ENCODE data around the gene CFAP70.
A peak's percentile ranks its signal among the peaks of the same experiment; 100 is the strongest.
"Not testable (repeated sequence)": the region's sequence is repeated elsewhere in the genome, so short reads cannot be mapped to it uniquely, and the experiment has no call there.

Gene CFAP70

DNA sequence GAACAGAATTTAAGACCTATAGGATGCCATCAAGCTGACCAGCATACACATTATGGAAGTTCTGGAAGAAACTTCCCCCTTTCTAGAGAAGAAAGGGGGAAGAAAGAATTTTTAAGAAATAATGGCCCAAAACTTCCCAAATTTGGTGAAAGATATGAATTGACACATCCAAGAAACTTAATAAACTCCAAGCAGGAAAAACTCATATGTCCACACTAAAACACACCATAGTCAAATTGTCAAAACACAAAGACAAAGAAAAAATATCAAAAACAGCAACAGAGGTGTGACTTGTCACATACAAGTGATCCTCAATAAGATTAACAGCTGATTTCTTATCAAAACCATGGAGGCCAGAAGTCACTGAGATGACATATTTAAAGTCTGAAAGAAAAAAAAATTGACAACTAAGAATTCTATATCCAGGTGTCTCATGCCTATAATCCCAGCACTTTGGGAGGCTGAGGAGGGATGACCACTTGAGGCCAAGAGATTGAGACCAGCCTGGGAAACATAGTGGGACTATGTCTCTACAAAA, 52.4 kb downstream of the CFAP70 start:
- ATAC-seq (no peak), DNase-seq (no peak)
- Mint-ChIP-seq H3K9me3 (peaks cover 23% of the 10 kb centered on the region in 2 donors), H3K27me3 (no peaks in the 10 kb centered on the region), H3K4me1 (no peaks in the 10 kb centered on the region), H3K27ac (no peak overlapping the region), H3K4me3 (no peak overlapping the region)

DNA sequence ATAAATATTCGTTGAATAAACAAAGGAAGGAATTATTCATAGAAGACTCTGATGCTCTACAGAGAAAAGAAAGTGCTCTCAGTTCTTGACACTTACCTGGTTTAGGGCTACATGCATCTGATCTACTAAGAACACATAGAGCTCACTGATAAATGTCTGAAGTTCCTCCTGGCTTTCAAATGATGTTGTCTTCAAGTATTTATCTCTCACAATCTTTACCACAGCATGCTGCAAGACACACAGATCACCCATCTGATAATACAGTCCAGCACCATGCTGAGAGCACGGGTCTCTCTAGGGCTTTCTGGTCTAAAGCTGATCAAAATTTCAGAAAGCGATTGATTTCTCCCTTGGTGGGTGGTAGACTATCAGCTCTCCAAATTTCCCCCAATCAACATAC, 61.7 kb downstream of the CFAP70 start:
- DNase-seq, result no peak
- no peak for ATAC-seq
- Mint-ChIP-seq H3K9me3 (no peaks in the 10 kb centered on the region), H3K27me3 (no peaks in the 10 kb centered on the region), H3K27ac (no peak overlapping the region), H3K4me3 (no peak overlapping the region), H3K4me1 (no peaks in the 10 kb centered on the region)

DNA sequence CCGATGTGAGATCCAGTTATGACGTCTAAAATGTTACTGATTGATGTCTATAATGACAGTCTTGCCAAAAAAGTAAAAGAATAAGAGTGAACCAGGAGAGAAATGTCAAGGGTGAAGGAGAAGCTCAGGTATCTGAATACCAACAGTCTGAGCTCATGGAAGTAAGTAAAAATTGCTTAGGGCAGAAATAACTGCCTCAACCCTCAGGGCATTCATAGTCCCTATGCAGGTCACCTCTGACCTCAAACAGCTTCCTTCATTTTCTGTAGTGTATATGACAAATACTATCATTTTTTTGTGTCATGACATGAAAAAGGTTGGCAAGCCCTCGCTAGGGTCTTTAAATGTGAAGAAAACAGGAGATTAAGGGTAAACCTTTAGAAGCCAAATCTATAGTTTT, 65.2 kb downstream of the CFAP70 start:
- no peak overlapping the region for H3K4me3 Mint-ChIP-seq
- H3K27ac Mint-ChIP-seq, result no peak overlapping the region
- H3K9me3 Mint-ChIP-seq, result peaks cover 0 to 10% of the 10 kb centered on the region in 2 donors
- no peak for ATAC-seq
- no peaks in the 10 kb centered on the region for H3K4me1 Mint-ChIP-seq
- H3K27me3 Mint-ChIP-seq, result no peaks in the 10 kb centered on the region
- no peak for DNase-seq

DNA sequence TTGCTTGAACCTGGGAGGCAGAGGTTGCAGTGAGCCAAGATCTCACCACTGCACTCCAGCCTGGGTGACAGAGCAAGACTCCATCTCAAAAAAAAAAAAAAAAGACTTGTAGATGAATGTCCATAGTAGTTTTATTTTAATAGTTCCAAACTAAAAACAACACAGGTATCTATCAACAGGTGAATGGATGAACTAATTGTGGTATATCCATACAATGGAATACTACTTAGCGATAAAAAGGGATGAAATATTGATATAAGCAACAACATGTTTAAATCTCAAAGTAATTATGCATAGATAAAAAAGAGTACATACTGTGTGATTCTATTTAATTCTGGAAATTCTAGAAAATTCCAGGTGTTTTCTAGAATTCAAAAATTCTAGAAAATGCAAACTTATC, 68.7 kb downstream of the CFAP70 start:
- ATAC-seq (no peak), DNase-seq (no peak)
- no peaks in the 10 kb centered on the region for H3K4me1 Mint-ChIP-seq
- no peaks in the 10 kb centered on the region for H3K27me3 Mint-ChIP-seq
- H3K4me3 Mint-ChIP-seq, result no peak overlapping the region
- no peak overlapping the region for H3K27ac Mint-ChIP-seq
- H3K9me3 Mint-ChIP-seq, result peaks cover 0 to 10% of the 10 kb centered on the region in 2 donors

DNA sequence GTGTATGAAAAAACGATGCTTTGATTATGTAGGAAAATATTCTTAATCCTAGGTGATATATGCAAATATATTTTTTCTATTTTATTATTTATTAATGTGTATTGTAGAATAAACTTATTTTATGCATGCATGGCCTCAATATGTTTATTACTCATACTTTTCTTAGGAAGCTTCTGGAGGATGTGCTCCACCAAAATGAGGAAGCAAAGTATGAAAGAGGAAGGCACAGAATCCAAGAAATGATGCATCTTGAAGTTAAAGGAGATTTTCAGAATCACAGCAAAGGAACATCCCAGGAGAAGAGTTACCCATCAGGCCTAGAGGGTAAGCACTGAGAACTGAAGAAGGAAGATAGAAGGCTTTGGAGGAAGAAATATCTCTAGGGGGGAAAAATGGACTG, 71.2 kb downstream of the CFAP70 start:
- ATAC-seq (no peak), DNase-seq (no peak)
- H3K4me1 Mint-ChIP-seq, result no peaks in the 10 kb centered on the region
- no peak overlapping the region for H3K27ac Mint-ChIP-seq
- peaks cover 0 to 10% of the 10 kb centered on the region in 2 donors for H3K9me3 Mint-ChIP-seq
- no peaks in the 10 kb centered on the region for H3K27me3 Mint-ChIP-seq
- no peak overlapping the region for H3K4me3 Mint-ChIP-seq

DNA sequence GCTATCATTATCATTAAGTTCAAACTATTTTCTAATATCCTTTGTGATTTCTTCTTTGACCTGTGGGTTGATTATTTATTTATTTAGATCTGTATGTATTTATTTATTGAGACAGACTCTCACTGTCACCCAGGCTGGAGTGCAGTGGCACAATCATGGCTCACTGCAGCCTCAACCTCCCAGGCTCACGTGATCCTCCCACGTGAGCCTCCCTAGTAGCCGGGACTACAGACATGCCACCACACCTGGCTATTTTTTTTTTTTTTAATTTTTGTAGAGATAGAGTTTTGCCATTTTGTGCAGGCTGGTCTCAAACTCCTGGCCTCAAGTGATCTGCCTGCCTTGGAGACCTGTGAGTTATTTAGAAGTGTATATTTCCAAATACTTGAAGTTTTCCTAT, 77.6 kb downstream of the CFAP70 start:
- no peaks in the 10 kb centered on the region for H3K4me1 Mint-ChIP-seq
- H3K27me3 Mint-ChIP-seq, result no peaks in the 10 kb centered on the region
- DNase-seq (no peak), ATAC-seq (no peak)
- H3K4me3 Mint-ChIP-seq, result no peak overlapping the region
- H3K9me3 Mint-ChIP-seq, result no peaks in the 10 kb centered on the region
- no peak overlapping the region for H3K27ac Mint-ChIP-seq

DNA sequence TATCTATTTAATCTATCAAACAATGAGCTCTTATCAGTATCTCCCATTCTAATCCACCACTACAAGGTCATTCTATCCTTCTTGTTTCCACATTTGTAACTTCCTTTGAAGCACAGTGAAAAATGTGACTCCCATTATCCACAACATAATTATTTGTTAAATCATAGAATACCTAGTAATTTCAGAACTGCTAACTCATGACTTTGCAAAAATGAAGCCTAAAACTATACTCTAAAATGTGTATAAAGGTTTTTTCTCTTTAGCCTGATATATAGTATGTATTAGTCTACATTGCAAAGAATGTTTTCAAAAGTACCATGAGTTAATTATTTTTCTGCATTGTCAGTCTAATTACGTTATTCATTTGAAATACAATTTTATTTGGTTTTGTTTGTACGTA, 94.2 kb downstream of the CFAP70 start:
- no peak for DNase-seq
- no peaks in the 10 kb centered on the region for H3K9me3 Mint-ChIP-seq
- no peak overlapping the region for H3K27ac Mint-ChIP-seq
- H3K4me1 Mint-ChIP-seq, result peaks cover 6% of the 10 kb centered on the region
- no peak for ATAC-seq
- H3K4me3 Mint-ChIP-seq, result no peak overlapping the region
- no peaks in the 10 kb centered on the region for H3K27me3 Mint-ChIP-seq

DNA sequence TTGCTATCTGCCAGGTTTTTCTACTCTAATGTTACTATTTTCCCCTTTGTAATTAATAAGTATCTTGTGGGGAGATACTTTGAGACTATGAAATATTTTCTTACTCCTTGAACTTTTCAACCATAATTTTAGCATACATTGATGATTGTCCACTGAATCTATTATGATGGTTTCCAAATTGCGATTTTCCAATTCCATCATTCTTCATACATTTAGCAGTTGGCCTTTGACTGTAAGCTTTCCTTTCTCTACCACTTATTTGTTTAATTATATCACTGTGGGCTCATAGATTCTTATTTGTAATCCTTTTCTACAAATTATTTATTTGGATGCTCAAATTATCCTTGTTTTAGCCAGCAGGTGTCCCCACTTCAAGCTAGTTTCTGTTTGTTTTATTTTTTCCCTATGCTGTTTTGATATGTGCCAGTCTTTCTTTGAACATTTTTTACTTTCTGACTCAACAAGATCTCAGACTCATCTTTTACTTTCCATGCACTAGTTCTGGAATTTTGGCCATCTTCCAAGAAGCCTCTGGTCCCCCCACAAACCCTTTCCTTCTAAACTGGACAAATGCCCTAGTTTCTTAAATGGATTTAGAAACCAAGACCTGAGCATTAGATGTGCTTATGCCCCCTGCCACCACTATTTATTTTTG, 94.8 kb downstream of the CFAP70 start:
- no peaks in the 10 kb centered on the region for H3K9me3 Mint-ChIP-seq
- H3K4me3 Mint-ChIP-seq, result no peak overlapping the region
- H3K4me1 Mint-ChIP-seq, result peaks cover 6% of the 10 kb centered on the region
- H3K27me3 Mint-ChIP-seq, result no peaks in the 10 kb centered on the region
- DNase-seq, result no peak
- ATAC-seq, result no peak
- H3K27ac Mint-ChIP-seq, result no peak overlapping the region

DNA sequence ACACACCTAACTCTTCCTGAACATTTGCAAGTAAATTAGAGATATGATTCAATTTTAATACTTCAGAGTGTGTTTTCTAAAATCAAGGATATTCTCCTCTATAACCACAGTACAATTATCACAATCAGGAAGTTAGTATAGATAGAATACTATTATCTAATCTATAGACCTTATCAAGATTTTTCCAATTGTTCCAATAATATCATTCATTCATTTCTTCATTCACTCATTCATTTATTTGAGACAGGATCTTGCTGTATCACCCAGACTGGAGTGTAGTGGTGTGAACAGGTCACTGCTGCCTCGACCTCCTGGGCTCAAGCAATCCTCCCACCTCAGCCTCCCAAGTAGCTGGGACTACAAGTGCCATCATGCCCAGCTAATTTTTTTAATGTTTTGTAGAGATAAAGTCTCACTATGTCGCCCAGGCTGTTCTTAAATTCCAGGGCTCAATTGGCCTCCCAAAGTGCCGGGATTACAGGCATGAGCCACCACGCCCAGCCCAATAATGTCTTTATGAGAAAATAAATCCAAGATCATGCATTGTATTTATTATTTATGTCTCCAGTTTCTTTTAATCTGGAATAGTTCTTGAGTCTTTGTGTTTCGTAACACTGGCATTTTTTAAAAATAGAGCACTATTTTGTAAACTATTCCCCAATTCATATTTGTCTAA, 95.6 kb downstream of the CFAP70 start:
- ATAC-seq (no peak), DNase-seq (no peak)
- H3K27ac Mint-ChIP-seq, result no peak overlapping the region

DNA sequence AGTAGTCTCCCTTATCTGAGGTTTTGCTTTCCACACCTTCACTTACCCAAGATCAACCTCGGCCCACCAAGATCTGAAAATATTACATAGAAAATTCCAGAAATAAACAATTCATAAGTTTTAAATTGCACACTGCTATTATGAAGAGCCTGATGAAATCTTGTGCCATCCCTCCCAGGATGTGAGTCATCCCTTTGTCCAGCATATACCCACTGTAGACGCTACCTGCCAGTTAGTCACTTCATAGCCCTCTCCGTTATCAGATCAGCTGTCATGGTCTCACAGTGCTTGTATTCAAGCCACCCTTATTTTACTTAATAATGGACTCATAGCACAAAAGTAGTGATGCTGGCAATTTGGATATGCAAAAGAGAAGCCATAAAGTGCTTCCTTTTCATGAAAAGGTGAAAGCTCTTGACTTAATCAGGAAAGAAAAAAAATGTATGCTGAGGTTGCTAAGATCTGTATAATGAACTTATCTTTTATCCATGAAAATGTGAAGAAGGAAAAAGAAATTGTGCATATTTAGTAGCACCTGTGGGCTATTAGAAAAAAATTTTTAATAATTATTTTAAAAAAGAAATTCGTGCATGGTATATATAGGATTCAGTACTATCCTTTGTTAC, 96.4 kb downstream of the CFAP70 start:
- Mint-ChIP-seq H3K4me1 (peaks cover 6% of the 10 kb centered on the region), H3K27ac (peak overlapping the region; percentile 94 to 96), H3K9me3 (no peaks in the 10 kb centered on the region), H3K4me3 (no peak overlapping the region), H3K27me3 (no peaks in the 10 kb centered on the region)
- DNase-seq (peak in 1 of 2 donors; percentile 43), ATAC-seq (peak; percentile 97)

More for the DNA sequence above, 95.6 kb downstream of the CFAP70 start:
- peaks cover 6% of the 10 kb centered on the region for H3K4me1 Mint-ChIP-seq
- H3K27me3 Mint-ChIP-seq, result no peaks in the 10 kb centered on the region
- no peaks in the 10 kb centered on the region for H3K9me3 Mint-ChIP-seq
- H3K4me3 Mint-ChIP-seq, result no peak overlapping the region

DNA sequence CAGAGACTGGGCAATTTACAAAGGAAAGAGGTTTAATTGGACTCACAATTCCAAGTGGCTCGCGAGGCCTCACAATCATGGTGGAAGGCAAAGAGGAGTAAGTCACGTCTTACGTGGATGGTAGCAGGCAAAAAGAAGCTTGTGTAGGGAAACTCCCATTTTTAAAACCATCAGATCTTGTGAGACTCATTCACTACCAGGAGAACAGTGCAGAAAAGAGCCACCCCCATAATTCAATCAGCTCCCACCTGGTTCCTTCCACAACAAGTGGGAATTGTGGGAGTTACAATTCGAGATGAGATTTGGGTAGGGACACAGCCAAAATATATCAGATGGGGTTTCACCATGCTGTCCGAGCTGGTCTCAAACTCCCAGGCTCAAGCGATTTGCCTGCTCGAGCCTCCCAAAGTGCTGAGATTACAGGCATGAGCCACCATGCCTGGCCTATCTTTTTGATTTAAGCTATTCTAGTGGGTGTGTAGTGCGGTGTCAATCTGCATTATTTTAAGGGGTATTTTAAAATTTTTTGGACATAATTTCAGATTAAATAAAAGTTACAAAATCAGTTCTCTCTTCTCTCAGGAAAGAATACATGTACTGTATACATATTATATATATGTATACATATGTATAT, 97.2 kb downstream of the CFAP70 start:
- no peaks in the 10 kb centered on the region for H3K27me3 Mint-ChIP-seq
- peaks cover 6% of the 10 kb centered on the region for H3K4me1 Mint-ChIP-seq
- H3K27ac Mint-ChIP-seq, result peak overlapping the region; percentile 59 to 90
- ATAC-seq (no peak), DNase-seq (no peak)
- no peak overlapping the region for H3K4me3 Mint-ChIP-seq
- H3K9me3 Mint-ChIP-seq, result no peaks in the 10 kb centered on the region

DNA sequence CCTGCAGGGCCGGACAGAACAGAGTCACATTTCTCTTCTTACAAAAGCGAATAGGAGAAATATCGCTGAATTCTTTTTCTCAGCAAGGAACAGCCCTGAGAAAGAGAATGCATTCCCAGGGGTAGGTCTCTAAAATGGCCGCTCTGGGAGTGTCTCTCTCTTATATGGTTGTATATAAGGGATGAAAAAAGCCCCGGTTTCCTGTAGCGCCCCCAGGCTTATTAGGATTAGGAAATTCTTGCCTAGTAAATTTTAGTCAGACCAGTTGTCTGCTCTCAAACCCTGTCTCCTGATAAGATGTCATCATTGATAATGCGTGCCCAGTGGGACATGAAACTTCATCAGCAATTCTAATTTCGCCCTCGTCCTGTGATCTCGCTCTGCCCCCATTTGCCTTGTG, 100.1 kb downstream of the CFAP70 start:
- not testable (repeated sequence) for H3K27ac Mint-ChIP-seq, H3K27me3 Mint-ChIP-seq, ATAC-seq, H3K9me3 Mint-ChIP-seq, DNase-seq, H3K4me3 Mint-ChIP-seq
- peaks cover 11% of the 10 kb centered on the region for H3K4me1 Mint-ChIP-seq

DNA sequence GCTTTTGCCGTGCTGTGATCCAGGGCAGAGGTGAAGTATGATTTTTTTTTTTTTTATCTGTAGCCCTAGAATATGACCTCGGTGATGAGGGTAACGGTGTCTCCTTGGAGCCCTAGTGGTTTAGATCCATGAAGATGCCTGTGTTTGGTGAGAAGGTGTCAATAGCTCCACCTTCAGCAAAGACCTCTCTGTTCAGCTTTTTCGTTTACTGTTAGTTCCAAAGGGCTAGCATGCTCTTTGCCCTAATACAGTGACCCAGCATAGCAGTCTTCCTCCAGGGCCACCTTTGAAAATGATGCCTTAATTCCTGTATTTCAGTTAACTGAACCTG, 105.5 kb downstream of the CFAP70 start:
- H3K27ac Mint-ChIP-seq, result peak overlapping the region; percentile 96 to 99

DNA sequence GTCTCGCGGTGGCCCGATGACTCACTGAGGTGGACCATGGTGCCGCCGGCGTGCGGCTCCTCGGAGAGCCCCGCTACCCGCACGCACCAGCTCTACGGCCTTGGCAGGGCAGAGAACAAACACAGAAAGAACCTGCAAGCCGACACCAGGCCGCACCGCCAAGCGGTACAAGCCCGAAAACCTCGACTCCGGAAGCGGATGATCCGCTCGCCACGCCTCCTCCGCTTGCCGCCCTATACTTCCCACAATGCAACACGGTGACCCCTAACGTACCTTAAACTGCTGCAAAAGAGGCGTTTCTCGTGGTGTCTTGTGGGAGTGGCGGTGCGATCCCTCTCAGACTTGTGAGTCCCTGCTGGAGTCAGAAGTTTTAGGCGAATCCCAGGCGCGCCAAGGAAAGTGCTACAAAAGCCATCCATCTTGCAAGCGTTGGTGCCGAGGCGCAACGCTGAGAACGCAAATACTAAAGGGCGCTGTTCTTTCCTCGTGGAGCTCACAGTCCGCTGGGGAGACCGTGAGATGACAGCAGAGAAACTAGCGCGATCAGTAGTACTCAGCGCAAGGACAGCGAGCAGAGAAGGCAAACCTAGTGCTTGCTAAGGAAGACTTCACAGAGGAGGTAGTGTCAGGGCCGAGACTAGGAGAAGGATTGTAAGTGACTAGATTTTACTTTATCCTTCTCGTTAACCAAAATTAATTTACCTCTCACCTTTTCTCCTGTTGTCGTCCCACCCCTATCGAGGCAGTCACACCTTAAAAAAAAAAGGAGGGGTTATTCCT, 106.0 kb downstream of the CFAP70 start, which contains the start of gene MRPS16:
TSS of gene MRPS16 (minus strand) at position 200 of the 780 bp plus-strand sequence. CDS start at position 38, 162 bp downstream.
- peak; percentile 88 to 94 for DNase-seq
- Mint-ChIP-seq H3K27ac (peak within 1 kb of the TSS; percentile 96 to 99), H3K4me3 (peak within 1 kb of the TSS; percentile 98), H3K9me3 (no peaks in the 10 kb centered on the region), H3K4me1 (peaks cover 47% of the 10 kb centered on the region), H3K27me3 (no peaks in the 10 kb centered on the region)
- ATAC-seq, result peak; percentile 92

More for the DNA sequence above, 105.5 kb downstream of the CFAP70 start:
- Mint-ChIP-seq H3K4me1 (peaks cover 41% of the 10 kb centered on the region), H3K9me3 (no peaks in the 10 kb centered on the region), H3K27me3 (no peaks in the 10 kb centered on the region), H3K4me3 (peak overlapping the region; percentile 98)
- no peak for DNase-seq
- ATAC-seq, result peak; percentile 14

Data from stimulated activated naive CD8-positive, alpha-beta T cell treated with anti-CD3 and anti-CD28 coated beads, Interleukin-15, amount 100 ng/mL, for 72 hours (primary cell).